Mononuclear cell (primary cell): ENCODE data around the gene GRB14. TPM values are rescaled to one million over a fixed set of nuclear protein-coding genes. Genes with fewer than 3 reads are reported as not detected.

Experiments used
- H3K27me3 ChIP-seq: 2 replicates; pipeline ENCODE4 v1.6.0; 2011; ENCODE audit warnings: low read length, control low read depth; ENCODE audit not compliant: insufficient read depth
- H3K4me1 ChIP-seq: 2 replicates; pipeline ENCODE4 v1.5.1; 2011; ENCODE audit warnings: mild to moderate bottlenecking, low read length, control low read depth; ENCODE audit not compliant: insufficient read depth
- H3K4me3 ChIP-seq: 2 replicates; pipeline ENCODE4 v1.5.1; 2011; ENCODE audit warnings: mild to moderate bottlenecking, low read length, moderate library complexity
- H3K9me3 ChIP-seq: 2 replicates; pipeline ENCODE4 v1.5.1; 2011; ENCODE audit warnings: low read depth, mild to moderate bottlenecking, control low read depth, low read length
- total RNA-seq: library from RNA; depleted of rRNA; stranded (reverse); fragments of >200 nt; gene quantifications from one replicate; pipeline ENCODE4 v1.2.3, GENCODE V29; 2012

Gene GRB14
- total RNA-seq, 1 donor, result 2.0 TPM

DNA sequence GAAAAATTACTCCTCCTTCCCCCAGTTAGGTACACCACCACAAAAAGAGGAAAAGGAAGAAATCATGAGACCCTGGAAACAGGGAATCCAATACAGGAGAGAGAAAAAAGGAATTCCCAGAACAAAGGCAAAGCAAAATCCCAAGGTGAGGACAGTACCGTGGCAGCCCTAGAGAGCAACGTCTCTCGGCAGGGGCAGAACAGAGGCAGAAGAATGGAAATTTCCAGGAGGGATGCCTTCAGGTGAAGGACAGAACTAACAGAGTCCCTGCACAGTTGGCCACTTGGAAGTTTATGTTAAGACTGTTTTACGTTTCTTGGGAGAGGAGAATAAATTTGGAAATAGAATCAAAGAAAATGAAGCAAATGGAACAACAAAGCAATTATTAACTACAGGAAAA lies 27.7 kb downstream of the GRB14 start:
- Histone ChIP-seq H3K4me1 (no peaks in the 10 kb centered on the region), H3K4me3 (no peak overlapping the region), H3K27me3 (no peaks in the 10 kb centered on the region), H3K9me3 (no peaks in the 10 kb centered on the region)

DNA sequence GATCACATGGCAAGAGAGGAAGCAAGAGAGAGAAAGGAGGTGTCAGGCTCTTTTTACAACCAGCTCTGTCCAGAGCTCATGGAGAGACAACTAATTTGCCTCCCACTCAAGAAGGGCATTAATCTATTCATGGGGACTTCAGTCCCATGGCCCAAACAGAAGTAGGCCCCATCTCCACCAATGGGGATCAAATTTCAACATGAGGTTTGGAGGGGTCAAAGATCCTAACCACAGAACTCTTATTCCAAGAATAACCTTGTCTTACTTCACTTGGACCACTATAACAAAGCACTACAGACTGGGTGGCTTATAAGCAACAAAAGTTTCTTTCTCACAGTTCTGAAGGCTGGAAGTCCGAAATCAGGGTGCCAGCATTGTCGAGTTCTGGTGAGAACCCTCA lies 31.8 kb downstream of the GRB14 start:
- H3K27me3 ChIP-seq, result no peaks in the 10 kb centered on the region
- no peaks in the 10 kb centered on the region for H3K9me3 ChIP-seq
- H3K4me3 ChIP-seq, result no peak overlapping the region
- no peaks in the 10 kb centered on the region for H3K4me1 ChIP-seq

DNA sequence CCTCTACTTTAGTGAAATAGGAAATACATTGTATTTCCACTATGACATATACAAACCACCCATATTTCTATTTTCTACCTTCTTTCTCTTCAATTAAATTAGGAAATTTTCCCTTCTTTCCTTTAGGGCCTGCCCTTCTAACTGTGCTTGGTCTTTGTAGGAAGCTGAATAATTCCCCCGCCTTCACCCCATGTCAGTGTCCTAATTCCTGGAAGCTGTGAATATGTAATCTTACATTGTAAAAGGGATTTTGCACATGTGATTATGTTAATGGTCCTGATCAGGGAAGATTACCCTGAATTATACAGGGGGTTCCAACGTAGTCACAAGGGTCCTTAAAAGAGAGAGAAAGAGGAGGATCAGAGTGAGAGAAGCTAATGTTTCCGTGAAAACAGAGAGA lies 40.2 kb downstream of the GRB14 start:
- Histone ChIP-seq H3K27me3 (no peaks in the 10 kb centered on the region), H3K9me3 (no peaks in the 10 kb centered on the region), H3K4me1 (no peaks in the 10 kb centered on the region), H3K4me3 (no peak overlapping the region)

DNA sequence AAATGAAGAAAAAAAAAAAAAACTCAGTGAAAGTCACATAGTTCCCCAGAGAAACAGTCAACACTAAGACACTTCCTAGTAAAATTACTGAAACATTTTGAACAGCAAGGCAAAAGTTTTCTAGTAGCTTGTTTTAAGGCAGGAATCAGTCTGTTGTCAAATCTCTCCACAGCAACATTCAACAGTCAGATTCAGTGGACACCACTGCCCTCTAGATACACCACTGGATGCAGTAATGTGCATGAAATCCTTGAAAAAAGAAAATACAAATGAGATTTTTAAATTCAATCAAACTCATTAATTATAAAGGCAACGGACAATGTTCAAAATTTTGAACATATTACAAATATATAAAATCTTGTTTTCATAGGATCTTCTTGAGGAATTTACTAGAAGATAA lies 46.4 kb downstream of the GRB14 start:
- Histone ChIP-seq H3K4me1 (no peaks in the 10 kb centered on the region), H3K9me3 (no peaks in the 10 kb centered on the region), H3K4me3 (no peak overlapping the region), H3K27me3 (no peaks in the 10 kb centered on the region)

DNA sequence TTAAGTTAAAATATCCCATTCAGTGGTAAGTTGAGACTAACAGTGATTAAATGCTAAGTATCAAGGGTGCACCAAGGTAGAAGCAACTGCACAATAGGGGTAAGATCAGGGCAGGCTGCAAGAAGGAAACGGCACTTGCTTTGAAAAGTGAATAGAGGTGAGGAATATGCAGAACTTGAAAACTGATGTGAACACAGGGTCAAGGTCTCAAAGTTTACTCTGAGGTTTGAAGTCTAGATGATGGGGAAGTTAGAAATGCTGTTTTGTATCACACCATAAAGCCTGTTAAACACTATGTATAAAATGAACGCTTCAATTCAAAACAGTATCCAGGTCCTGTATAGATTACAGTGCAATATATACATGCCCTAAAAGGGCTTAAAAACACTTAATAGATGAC lies 50.8 kb downstream of the GRB14 start:
- H3K27me3 ChIP-seq, result no peaks in the 10 kb centered on the region
- H3K4me3 ChIP-seq, result no peak overlapping the region
- H3K9me3 ChIP-seq, result no peaks in the 10 kb centered on the region
- no peaks in the 10 kb centered on the region for H3K4me1 ChIP-seq

DNA sequence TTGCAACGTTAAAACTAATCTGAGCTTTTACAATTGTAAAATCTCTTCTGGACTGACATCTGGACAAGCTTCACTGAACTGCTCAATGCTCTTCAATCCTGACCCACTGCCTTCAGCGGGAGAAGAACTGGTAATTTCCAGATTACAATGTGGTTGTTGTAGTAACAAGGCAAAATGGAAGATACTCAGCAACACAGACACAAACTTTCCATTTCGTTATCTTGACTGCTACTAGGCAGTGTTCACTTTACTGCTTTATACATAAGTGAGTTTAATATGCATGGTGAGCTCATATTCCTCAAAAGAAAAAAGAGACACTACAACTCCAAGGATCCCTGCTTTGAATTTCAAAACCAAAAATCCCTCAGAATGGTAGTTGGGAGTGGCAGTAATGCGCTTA lies 51.9 kb downstream of the GRB14 start:
- Histone ChIP-seq H3K9me3 (no peaks in the 10 kb centered on the region), H3K4me3 (no peak overlapping the region), H3K4me1 (no peaks in the 10 kb centered on the region), H3K27me3 (no peaks in the 10 kb centered on the region)

DNA sequence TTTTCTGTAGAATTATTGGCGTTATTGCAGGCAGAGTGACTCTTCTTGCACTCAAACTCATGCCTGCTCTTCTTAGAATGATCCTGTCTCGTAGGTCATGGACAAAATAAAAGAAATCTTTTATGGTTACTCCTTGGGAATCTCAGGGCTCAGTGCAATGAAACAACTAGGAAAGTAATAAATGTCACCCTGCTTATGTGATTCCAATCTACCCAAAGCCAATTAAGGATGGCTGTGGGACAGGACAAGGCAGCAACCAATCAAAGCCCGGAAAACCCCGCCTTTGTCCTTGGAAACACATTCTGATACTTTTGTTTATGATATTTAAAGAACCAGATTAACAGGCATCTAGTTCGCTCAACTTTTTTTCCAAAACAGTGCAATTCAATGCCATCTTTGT lies 53.0 kb downstream of the GRB14 start:
- Histone ChIP-seq H3K9me3 (no peaks in the 10 kb centered on the region), H3K4me3 (no peak overlapping the region)

DNA sequence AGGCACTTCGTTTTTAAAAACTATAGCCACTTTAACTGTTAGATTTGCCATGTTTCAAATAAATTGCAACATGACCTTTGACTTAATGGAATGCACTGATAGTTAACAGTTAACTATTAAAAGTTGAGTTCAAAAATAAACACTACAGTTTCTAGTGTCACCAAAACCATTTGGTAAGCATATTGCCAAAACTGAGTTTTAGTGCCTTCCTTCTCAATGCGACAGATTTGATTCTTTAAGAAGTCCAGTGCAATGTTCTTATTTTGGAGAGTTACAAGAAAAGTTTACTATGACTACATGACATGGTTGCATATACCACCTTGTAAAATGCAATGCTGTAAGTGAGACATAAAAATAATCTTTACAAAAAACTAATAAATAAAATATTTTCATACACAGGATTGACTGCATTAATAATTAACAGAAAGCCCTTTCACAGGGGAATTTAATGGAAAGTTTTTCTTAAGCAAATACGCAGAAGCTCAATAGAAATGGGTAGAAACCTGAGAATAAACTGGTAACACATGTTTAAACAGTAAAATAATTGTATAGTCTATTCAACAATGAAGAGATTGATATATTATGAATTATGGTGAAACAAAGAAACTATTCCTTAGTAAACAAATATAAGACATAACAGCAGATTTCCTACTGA lies 53.8 kb downstream of the GRB14 start:
- no peaks in the 10 kb centered on the region for H3K27me3 ChIP-seq
- H3K9me3 ChIP-seq, result no peaks in the 10 kb centered on the region
- H3K4me3 ChIP-seq, result no peak overlapping the region
- no peaks in the 10 kb centered on the region for H3K4me1 ChIP-seq

More for the DNA sequence above, 53.0 kb downstream of the GRB14 start:
- H3K27me3 ChIP-seq, result no peaks in the 10 kb centered on the region
- H3K4me1 ChIP-seq, result no peaks in the 10 kb centered on the region

DNA sequence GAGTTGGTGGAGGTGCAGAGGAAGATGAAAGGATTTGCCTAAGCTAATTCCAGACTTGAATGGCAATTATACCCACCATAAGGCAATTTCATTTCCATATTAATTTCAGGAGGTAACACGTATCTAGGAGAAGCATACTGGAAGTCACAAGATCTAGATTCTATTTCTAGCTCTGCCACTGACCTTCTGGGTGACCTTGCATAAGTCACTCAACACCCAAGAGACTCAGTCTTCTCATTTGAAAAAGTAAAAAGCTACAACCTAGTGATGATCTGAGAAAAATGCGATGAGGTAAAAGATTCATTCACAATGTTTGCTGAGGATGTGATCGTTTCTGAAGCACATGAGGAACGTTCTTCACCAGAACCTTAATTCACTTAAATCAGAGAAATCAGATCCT lies 55.9 kb downstream of the GRB14 start:
- no peak overlapping the region for H3K4me3 ChIP-seq
- H3K9me3 ChIP-seq, result no peaks in the 10 kb centered on the region
- no peaks in the 10 kb centered on the region for H3K27me3 ChIP-seq
- no peaks in the 10 kb centered on the region for H3K4me1 ChIP-seq

DNA sequence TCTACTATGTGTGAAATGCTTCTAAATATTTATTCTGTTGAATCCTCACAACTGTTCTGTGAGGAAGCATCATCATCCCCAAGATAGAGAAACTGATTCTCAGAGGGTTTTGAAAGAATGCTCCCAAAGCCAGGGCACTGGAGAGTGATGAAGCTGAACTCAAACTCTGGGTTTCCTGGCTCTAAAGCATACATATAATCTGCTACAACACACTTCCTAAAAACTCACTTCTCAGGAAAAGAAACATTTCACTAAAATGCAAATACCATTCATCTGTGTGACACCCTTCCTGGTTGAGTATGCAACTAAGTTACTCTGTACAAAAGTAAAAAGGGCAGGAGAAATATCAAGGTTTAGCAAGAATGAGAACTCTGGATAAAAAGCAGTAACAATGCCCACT lies 58.6 kb downstream of the GRB14 start:
- Histone ChIP-seq H3K9me3 (no peaks in the 10 kb centered on the region), H3K4me3 (no peak overlapping the region), H3K27me3 (no peaks in the 10 kb centered on the region), H3K4me1 (no peaks in the 10 kb centered on the region)

DNA sequence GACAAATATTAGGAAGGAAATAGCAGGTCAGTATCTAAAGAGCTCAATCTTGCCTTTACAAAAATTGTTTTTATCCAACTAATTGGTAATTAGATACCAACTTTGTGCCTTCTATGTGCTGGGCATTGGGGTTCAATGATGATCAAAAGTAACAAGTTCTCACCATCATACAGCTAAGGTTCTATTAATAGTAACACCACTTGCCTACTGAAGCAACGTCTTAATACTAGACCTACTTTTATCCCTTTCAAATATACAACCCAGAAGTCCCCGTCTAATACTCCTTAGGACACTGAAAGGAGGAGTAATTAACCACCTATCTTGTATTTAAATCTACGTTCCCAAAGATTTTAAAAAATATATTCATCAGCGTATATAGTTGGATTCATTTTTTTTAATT lies 59.3 kb downstream of the GRB14 start:
- Histone ChIP-seq H3K4me1 (no peaks in the 10 kb centered on the region), H3K27me3 (no peaks in the 10 kb centered on the region), H3K4me3 (no peak overlapping the region), H3K9me3 (no peaks in the 10 kb centered on the region)

DNA sequence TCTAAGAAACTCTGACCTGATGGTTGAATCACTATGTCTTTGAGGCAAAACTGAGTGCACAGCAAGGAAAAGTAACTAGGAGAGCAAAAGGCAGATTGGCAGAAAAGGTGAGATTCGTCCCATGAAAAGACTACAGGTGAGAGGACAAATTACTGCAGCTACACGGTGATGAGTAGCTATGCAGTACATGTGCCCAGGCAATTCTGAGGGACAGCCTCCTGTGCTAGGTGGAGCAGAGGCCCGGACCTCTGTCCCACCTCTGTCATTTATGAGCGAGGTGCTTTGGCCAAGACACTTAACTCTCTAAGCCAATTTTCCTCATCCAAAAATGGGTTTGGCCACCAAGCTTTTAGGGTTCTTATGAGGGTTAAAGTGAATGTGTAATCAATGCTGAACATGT lies 59.9 kb downstream of the GRB14 start:
- no peaks in the 10 kb centered on the region for H3K4me1 ChIP-seq

DNA sequence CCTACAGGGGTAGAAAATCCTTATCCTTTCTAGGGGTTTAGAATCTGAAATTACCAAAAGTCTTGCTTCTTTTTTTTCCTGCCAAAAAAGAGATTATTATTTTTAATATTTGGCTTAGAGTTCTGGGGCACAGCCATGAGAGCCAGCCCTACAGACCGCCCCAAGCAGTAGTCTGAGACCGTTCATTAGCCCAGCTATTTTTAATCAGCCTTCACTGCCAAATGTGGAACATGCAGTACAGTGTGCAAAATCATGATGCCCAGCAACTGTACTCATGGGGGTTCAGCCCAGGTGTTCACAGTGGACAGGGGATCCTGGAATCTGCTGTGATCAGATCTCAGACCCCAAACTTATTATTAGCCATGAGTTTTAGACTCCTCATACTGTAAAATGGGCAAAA lies 60.4 kb downstream of the GRB14 start:
- H3K27me3 ChIP-seq, result no peaks in the 10 kb centered on the region
- no peaks in the 10 kb centered on the region for H3K9me3 ChIP-seq
- H3K4me1 ChIP-seq, result no peaks in the 10 kb centered on the region
- no peak overlapping the region for H3K4me3 ChIP-seq

More for the DNA sequence above, 59.9 kb downstream of the GRB14 start:
- H3K9me3 ChIP-seq, result no peaks in the 10 kb centered on the region
- no peak overlapping the region for H3K4me3 ChIP-seq
- no peaks in the 10 kb centered on the region for H3K27me3 ChIP-seq

DNA sequence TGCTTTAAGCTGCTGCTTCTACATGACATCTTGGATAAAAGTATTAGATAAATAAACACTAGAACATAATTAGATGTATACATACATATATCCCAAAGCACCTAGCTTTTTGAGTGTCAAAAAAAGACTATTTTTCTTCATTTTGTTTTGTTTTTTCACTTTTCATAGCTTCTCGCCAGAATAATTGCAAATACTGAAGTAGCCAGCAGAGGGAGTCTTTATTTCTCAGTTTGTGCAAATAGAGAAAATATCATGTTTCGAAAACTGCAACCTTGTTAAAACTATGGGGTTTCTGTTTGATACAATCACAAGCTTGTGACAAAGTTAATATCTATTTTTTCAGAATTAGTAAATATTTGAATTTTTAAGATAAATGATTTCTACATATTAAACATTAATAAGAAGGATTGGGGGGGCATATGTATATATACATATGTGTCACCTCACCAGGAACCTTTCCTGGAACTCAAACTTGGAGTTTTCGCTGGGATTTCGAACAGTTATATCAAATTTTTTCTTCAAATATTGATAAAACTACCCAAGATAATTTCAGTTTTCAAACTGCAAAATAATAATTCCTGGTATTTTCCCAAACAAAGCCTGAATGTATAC lies 61.0 kb downstream of the GRB14 start:
- Histone ChIP-seq H3K27me3 (no peaks in the 10 kb centered on the region), H3K4me3 (no peak overlapping the region), H3K9me3 (no peaks in the 10 kb centered on the region), H3K4me1 (no peaks in the 10 kb centered on the region)

DNA sequence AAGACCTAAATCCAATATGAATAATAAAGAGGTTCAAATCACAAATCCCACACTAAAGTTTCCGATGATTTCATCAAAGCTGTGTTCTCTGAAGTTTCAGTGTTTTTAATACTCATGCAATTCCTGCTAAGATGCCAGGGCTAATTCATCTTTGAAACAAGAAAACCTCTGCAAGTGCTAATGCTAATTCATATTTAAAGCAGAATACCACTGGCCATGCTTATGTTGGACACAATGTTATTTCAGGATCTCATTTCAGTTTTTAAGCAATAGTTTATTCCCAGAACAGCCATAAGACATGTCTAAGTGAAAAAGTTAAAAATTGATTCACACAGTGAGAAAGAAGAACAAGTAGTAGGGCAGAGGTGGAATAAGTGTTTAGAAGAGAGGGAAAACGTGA lies 62.8 kb downstream of the GRB14 start:
- H3K27me3 ChIP-seq, result no peaks in the 10 kb centered on the region
- H3K4me1 ChIP-seq, result no peaks in the 10 kb centered on the region
- H3K9me3 ChIP-seq, result no peaks in the 10 kb centered on the region
- H3K4me3 ChIP-seq, result no peak overlapping the region

DNA sequence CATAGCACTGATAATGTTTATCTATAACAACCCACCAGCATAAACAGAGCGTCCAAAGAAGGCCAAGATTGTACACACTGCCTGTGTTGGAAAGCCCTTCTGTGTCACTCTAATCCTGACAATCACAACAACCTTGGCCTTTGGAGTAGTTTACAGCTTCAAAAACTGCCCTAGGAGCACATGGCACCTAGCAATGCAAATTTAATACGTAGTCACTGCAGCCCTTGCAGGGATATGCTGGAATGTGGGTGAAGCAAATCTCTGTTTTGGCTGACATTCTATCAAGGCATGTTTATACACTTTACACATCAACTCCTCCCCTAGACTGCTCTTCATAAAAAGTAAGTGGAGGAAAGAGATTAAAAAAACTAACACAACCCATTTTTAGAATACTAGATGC lies 66.8 kb downstream of the GRB14 start:
- H3K4me3 ChIP-seq, result no peak overlapping the region
- H3K9me3 ChIP-seq, result no peaks in the 10 kb centered on the region
- no peaks in the 10 kb centered on the region for H3K4me1 ChIP-seq
- H3K27me3 ChIP-seq, result no peaks in the 10 kb centered on the region
